ENCODE measurements around the gene LRRC18. TPM values are rescaled to one million over a fixed set of nuclear protein-coding genes. Genes with fewer than 3 reads are reported as not detected.

The LRRC18 gene
- total RNA-seq, 2 donors from 2014 or later: not detected

DNA sequence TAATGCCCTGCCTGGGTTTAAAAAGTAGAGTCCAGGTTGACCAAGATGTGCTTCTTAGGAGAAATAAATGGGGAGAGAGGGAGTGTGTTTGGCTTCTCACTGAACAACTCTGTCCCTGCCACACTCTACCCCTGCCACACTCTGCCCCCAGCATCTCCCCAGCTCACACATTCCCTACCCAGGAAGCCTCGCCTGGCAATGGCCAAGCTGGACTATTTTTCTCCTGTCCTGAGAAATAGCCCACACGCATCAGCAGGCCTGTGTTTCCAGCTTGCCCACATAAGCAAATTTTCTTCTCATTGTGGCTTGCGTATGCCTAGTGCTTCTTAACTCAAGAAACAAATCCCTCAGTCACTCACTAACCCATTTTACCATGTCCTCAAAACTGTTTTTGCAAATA, 1.8 kb downstream of the LRRC18 start:
- TF ChIP-seq CTCF (IDR thresholded peaks at IDR 0.05): no peak
- Histone ChIP-seq H3K9me3 (no peaks in the 10 kb centered on the region), H3K4me3 (no peak overlapping the region), H3K4me1 (ENCODE audit: control insufficient read depth in 1 of 2, low read depth in 2 of 2) (no peaks in the 10 kb centered on the region), H3K36me3 (no peaks in the 10 kb centered on the region), H3K27me3 (replicated peaks; ENCODE audit: insufficient read depth) (no peaks in the 10 kb centered on the region), H3K27ac (no peak overlapping the region)
- DNase-seq (ENCODE audit: low spot score) (no peak), ATAC-seq (ENCODE audit: insufficient number of reproducible peaks, low FRiP score, low read depth) (no peak)

- Histone ChIP-seq H3K4me3 (no peak overlapping the region), H3K27ac (no peak overlapping the region), H3K36me3 (no peaks in the 10 kb centered on the region), H3K4me1 (ENCODE audit: control insufficient read depth in 1 of 2, low read depth in 2 of 2) (no peaks in the 10 kb centered on the region), H3K9me3 (no peaks in the 10 kb centered on the region), H3K27me3 (replicated peaks; ENCODE audit: insufficient read depth) (no peaks in the 10 kb centered on the region)
- DNase-seq (ENCODE audit: low spot score): no peak
- TF ChIP-seq CTCF (IDR thresholded peaks at IDR 0.05): no peak
- ATAC-seq (ENCODE audit: insufficient number of reproducible peaks, low FRiP score, low read depth): no peak
These were observed 4.1 kb downstream of the LRRC18 start for GRCh38 chr10:48935577-48935976.

DNA sequence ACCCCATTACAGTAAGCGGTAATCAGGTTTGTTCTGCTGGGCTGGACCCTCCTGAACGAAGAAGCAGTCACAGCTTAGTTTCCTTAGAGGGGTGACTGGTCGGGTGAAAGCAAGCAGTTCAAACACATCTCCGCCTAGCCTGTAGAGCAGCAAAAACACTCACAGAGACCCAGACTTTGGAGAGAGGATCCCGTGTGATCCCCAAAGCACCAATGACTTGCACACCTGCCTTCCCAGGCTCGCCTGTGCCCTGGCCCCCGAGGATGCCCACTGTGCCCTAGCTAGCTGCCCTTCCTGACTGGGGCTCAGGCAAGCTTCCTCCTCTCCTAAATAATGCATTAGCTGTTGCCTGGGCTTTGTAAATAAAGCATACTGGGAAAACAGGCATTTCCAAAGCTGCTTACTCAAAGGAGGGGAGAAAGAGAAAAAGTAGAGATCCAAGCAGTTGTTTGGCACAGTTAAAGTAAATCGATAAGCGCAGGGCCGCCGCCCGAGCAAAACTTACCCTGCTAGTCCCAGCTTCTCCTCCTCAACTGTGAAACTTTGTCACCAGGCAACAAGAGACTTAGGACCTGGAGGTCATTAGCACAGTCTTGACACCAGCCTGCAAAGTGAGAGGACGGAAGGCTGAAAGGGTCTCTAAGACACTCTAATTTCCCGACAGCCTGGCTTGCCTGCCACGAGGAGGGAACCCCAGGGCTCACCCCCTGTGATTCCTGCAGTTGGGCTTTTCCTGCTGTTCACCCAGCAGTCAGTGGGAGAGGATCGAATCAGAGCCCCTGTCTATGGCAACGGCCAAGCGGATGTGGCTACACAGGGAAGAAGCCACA, 4.8 kb downstream of the LRRC18 start:
- no peak for ATAC-seq (ENCODE audit: insufficient number of reproducible peaks, low FRiP score, low read depth)
- Histone ChIP-seq H3K27ac (no peak overlapping the region), H3K9me3 (no peaks in the 10 kb centered on the region), H3K4me1 (ENCODE audit: control insufficient read depth in 1 of 2, low read depth in 2 of 2) (no peaks in the 10 kb centered on the region), H3K4me3 (no peak overlapping the region), H3K36me3 (no peaks in the 10 kb centered on the region), H3K27me3 (replicated peaks; ENCODE audit: insufficient read depth) (no peaks in the 10 kb centered on the region)
- no peak for TF ChIP-seq CTCF (IDR thresholded peaks at IDR 0.05)
- DNase-seq (ENCODE audit: low spot score): no peak

DNA sequence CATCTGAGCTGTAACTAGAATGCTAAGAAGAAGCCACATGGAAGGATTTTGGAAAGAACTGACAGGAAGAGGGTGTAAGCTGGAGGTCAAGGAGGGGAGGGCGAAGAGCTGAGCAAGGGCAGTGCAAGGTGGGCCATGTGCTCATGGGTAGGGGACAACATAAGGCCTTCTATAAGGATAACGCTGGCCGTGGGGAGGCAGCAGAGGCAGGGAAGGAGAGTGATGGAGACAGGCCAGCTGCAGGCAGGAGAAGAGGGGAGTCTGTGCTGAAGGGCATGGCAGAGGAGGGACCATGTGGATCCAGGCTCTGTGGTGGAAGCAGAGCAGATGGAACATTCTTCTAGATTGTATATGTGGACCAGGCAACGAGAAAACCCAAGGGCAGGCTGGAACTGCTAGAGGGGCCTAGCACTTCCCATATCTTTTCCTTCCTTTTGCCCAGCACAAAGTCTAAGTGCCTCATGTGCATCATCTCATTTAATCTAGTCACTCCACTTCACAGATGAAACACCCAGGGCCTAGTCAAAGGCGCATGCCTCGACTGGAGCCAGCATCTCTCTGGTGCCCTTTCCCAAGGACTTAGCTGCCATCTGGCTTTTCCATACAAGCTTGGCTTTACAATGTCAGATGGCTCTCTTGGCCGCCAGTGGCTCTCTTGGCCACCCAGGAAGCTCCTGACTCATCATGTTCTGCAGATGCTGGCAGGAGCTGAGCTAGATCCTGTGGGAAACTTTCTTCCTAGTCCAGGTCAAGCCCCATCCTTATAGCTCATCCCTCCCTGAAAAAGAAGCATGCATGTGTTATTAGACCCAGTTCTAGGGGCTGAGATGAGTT, 6.6 kb downstream of the LRRC18 start:
- Histone ChIP-seq H3K9me3 (no peaks in the 10 kb centered on the region), H3K4me1 (ENCODE audit: control insufficient read depth in 1 of 2, low read depth in 2 of 2) (no peaks in the 10 kb centered on the region), H3K27ac (no peak overlapping the region), H3K4me3 (no peak overlapping the region), H3K36me3 (no peaks in the 10 kb centered on the region), H3K27me3 (replicated peaks; ENCODE audit: insufficient read depth) (no peaks in the 10 kb centered on the region)
- ATAC-seq (ENCODE audit: insufficient number of reproducible peaks, low FRiP score, low read depth) (no peak), DNase-seq (ENCODE audit: low spot score) (no peak)
- no peak for TF ChIP-seq CTCF (IDR thresholded peaks at IDR 0.05)

DNA sequence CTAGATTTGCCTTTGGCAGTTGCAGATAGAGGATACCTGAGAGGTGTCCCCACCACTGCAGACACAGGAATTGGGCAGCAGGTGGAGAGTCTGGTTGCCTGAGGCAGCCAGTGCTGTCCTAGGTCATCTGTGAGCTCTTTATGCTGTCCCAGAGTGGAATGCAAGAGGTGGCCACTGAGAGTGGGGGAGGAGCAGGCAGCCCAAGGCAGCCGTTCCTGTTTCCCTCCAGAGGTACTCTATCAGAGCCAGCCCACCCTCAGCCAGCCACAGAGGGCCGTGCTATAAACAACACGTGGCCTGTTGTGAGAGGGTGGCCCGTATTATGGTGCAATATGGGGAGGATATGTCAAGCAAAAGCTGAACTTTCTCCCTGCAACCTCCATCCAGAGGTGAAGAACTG, 8.5 kb downstream of the LRRC18 start:
- Histone ChIP-seq H3K36me3 (no peaks in the 10 kb centered on the region), H3K9me3 (no peaks in the 10 kb centered on the region), H3K27me3 (replicated peaks; ENCODE audit: insufficient read depth) (no peaks in the 10 kb centered on the region), H3K4me1 (ENCODE audit: control insufficient read depth in 1 of 2, low read depth in 2 of 2) (no peaks in the 10 kb centered on the region), H3K27ac (no peak overlapping the region), H3K4me3 (no peak overlapping the region)
- ATAC-seq (ENCODE audit: insufficient number of reproducible peaks, low FRiP score, low read depth) (no peak), DNase-seq (ENCODE audit: low spot score) (no peak)
- no peak for TF ChIP-seq CTCF (IDR thresholded peaks at IDR 0.05)

Measured in thoracic aorta (tissue), 2 donors.